GM12801 (cell line): ENCODE measurements around the gene STAT1.

Experiments
- TF ChIP-seq, protein P1 (sequence below): IDR thresholded peaks from one replicate; pipeline ENCODE4 v1.5.1; 2011; ENCODE audit warnings: control low read depth; ENCODE audit not compliant: insufficient read length; ENCODE audit errors: extremely low read depth

STAT1 gene

DNA sequence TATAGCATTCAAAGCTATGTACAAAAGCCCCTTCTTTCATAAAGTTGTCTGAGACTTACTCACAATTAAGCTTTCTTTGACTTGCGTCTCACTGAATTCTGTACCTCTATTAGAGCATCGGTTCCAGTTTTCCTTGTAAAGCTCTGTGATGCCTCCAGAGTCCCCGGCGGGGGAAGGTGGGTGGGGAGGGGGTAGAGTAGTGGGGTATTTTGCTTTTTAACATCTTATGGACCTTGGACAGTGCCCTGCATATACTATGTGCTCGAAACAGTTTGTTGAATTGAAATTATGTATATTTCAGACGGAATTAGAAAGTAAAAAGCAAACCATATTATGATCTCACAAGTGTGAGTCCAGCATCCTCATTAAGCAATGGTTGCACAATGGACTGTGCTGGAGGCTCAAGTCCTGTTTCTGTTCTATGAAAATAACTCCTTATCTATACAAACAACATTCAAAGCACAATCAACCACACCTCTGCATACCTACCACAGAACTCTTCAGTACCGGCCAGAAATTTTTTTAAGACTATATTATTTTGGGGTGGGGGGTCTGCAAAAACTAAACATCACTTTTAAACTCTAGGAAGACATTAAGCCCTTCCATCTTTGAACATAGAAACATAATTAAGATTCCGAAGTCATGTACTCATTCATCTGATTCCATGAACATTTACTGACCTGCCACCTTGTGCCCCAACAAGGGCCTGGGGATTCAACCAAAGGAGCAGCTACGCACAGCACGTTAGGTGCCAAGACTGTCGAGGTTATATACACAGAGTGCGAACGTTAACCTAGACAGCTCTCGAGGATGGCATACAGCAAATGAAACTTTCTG lies 908 bp downstream of the STAT1 start:
- TF ChIP-seq, protein P1, sequence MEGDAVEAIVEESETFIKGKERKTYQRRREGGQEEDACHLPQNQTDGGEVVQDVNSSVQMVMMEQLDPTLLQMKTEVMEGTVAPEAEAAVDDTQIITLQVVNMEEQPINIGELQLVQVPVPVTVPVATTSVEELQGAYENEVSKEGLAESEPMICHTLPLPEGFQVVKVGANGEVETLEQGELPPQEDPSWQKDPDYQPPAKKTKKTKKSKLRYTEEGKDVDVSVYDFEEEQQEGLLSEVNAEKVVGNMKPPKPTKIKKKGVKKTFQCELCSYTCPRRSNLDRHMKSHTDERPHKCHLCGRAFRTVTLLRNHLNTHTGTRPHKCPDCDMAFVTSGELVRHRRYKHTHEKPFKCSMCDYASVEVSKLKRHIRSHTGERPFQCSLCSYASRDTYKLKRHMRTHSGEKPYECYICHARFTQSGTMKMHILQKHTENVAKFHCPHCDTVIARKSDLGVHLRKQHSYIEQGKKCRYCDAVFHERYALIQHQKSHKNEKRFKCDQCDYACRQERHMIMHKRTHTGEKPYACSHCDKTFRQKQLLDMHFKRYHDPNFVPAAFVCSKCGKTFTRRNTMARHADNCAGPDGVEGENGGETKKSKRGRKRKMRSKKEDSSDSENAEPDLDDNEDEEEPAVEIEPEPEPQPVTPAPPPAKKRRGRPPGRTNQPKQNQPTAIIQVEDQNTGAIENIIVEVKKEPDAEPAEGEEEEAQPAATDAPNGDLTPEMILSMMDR, result no peak

DNA sequence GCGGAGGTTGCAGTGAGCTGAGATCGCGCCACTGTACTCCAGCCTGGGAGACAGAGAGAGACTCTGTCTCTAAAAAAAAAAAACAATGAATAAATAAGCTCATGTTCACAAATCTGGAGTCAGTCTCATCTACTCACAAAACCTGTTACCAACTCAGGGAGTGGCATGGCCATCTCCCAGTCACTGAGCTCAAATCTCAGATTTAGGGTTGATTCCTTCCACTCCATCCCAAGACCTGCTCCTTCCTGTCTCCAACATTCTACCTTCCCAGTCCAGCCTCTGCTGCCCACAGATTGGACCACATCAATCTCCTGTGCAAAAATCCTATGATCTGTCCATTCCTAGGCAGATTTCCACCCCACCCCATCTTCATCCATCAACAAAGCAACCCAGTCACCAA lies 1.6 kb downstream of the STAT1 start:
- TF ChIP-seq, protein P1, result no peak

DNA sequence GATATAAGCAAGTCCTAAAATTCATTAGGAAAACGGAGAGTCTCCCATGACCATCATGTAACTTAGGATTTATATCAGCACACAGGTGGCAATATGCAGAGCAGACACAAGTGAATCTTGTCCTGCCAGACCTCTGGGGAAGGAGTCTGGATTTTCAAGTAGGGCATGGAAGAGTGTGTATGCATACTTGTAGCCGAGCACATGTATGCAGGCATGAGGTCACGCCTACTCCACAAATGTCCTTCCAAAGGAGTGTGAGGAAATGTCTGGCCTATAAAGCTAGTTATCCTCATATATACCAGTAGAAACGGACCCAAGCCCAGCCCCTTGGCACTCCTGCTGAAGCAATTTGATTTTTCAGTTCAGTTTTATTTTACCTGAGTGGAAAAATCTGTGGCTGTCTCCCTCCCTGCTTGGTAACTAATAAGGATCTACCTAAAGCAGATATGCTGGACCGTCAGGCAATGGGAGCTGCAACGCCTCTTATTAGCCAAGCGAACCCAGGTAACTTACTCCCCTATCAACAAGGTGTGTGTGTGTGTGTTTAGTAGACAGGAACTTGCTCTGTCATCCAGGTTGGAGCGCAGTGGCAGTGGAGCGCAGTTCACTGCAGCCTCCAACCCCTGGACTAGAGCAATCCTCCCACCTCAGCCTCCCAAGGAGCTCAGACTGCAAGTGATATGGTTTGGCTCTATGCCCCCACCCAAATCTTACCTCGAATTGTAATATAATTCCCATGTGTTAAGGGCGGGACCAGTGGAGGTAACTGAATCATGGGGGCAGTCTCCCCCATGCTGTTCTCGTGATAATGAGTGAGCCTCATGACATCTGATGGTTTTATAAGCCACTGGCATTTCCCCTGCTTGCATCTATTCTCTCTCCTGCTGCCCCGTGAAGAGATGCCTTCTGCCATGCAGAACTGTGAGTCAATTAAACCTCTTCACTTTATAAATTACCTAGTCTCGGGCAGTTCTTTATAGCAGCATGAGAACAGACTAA lies 2.8 kb downstream of the STAT1 start:
- TF ChIP-seq, protein P1, result no peak

DNA sequence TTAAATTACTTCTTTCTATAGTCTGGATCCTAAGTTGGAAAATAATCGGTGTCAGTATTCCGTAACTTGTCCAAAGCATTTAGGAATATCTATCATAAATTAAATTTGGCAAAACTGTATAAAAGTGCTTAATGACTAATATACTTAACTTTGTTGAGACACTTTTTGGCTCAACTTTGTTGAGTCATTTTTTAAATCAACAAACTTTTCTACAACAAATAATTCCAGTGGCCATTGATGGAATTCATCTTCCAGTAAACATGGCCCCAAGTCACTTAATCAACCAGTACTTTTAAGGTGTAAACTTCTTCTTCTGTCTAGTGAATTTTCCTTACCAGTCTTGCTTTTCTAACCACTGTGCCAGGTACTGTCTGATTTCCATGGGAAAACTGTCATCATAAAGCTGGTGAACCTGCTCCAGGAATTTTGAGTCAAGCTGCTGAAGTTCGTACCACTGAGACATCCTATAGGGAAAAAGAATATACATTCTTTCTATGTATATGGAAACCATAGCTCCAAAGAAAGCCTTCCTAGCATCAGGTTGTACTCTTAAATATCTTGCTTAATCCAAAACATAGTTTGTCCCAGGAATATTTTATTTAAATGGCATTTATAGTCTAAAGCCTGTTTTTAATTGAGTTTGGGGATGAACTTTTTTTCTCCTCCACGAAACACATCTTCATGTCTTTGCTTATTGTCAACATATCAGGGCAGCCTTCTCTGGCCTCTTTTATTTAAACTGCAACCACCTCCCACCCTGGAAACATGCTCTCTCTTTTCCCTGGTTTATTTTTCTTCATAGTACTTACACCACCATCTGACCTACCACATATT lies 4.2 kb downstream of the STAT1 start:
- TF ChIP-seq, protein P1, result no peak

DNA sequence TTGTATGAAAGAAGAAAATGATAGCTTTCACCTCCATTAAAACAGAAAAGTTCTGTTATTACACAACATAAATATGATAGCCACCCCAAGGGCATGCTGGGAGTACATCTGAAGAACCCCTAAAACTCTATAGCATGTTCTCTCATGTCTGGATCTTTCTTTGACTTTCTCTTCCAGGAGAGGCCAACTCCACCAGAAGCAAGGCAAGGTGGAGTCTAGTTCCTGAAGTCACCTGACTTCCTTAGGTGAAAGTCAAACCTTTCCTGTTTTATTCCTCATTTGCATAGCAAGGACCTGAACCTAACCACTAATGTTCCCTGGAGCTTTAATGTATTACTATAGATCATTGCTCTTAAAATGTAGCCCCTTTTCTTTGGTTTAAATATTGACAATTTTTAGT lies 5.7 kb downstream of the STAT1 start:
- TF ChIP-seq, protein P1, result no peak

DNA sequence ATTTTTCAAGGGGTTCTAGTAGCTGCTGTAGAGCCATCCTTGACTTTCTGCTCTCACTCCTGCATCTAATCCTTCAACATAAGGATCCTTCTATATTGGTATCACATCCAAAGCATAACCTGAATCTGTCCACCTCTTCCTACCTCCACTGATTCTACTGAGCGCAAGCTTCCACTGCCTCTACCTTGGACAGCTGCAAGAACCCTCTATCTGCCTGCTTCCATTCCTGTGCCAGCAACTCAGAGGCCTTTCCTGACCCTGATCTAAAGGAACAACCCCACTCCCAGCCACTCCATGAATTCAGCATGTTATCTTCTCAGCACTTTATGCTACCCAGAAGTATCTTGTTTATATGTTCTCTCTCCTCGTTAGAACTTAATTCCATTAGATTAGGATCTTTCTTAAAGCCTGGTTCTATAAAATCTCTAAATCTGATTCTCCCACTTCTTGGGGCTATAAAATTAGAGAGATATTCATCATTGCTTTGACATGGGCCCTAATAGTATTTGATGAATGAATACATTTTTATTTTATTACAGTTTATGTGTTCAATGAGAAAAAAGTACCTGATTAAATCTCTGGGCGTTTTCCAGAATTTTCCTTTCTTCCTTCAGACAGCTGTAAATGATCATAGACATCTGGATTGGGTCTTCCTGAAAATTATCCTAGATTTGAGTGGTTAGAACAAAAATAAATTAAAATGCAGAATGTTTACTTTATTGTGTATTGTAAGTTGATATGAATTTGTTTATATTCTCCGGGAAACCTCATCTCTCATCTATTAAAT lies 6.8 kb downstream of the STAT1 start:
- TF ChIP-seq, protein P1, result no peak
